Activated CD4-positive, alpha-beta T cell treated with anti-CD3 and anti-CD28 coated beads, Interleukin-2, amount 50 U/mL, for 1 hour (primary cell): ENCODE data around the gene REC8.

Source experiments
- DNase-seq: peaks from one replicate; pipeline ENCODE4 v3.0.0-alpha.2; 2020

Gene REC8

DNA sequence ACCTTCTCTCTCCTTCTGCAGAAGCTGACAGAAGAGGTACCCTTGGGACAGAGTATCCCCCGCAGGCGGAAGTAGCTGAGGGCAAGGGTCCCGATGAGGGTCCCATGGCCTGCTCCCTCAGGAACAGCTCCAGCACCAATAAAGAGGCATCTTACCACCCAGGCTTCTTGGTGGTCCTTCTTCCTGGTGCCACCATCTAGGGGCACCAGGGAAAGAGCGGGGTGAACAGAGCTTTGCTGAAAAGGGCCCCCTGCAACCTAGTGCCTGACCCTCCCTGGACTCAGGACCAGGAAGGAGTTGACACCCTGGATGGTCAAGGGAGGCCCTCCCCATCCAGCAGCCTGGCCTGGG is 11.4 kb upstream of the REC8 start:
- DNase-seq, result no peak

DNA sequence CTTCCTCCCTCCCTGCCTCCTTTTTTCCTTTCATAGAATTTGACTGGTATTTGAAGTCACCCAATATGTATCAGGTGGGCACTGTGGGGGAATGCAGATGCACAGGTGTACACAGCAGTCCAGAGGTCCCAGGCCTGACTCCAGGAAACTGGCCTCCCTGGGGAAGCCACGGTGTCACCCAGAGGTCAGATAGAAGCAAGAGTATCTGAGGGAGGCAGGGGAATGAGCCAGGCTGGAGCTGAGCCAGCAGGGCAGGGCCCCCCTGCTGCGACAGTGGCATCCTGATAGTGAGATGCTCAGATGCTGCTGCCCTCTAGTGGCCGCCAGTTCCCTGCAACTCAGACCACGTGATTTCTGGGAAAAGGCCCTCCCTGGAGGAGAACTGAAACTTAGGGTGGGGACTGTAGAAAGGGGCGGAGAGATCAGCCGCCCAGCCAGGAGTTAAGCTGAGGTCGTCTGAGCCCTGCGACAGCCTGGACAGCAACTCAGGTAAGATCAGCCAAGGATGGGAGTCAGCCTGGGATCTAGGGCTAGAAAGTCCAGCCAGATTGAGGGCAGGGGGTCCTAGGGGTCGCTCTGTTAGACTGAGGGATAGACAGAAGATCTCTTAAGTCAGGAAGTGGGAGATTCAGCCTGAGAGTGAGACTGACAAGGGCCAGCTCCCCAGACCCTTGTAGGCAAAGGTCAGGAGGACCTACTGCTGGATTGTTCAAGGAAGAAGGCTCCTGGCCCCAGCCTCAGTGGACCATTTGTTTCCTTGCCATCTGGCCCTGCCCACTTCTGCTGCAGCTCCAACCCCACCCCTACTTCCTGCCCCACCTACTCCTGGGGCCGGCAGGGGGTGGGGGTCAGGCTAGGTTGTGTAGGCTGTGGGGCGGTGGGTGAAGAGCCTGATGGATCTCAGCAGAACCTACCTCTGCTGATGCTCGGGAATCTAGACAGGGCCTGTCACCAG is 10.8 kb upstream of the REC8 start, which contains the start of gene IRF9:
Gene IRF9, plus strand, starts transcription at position 416 of the 955 bp plus-strand sequence. CDS start 880 bp downstream, outside the sequence.
- peak; percentile 98 for DNase-seq

DNA sequence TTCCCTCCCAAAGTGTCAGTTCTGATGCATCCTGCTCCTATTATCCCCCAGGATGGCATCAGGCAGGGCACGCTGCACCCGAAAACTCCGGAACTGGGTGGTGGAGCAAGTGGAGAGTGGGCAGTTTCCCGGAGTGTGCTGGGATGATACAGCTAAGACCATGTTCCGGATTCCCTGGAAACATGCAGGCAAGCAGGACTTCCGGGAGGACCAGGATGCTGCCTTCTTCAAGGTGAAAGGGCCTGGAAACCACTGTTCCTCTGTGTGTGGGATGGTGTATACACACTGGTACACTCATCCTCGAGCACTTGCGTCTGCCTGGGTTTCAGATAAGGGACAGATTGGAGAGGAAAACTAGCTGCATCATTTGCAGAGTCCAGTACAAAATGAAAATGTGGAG is 9.8 kb upstream of the REC8 start:
- DNase-seq, result no peak

DNA sequence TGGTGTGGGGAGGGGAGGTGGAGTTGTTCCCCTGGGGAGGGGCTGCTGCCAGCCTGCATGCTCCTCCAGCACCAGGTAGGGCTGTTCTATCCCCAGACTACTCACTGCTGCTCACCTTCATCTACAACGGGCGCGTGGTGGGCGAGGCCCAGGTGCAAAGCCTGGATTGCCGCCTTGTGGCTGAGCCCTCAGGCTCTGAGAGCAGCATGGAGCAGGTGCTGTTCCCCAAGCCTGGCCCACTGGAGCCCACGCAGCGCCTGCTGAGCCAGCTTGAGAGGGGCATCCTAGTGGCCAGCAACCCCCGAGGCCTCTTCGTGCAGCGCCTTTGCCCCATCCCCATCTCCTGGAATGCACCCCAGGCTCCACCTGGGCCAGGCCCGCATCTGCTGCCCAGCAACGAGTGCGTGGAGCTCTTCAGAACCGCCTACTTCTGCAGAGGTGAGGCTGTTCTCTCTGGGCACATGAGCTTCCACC is 7.3 kb upstream of the REC8 start:
- DNase-seq, result no peak

DNA sequence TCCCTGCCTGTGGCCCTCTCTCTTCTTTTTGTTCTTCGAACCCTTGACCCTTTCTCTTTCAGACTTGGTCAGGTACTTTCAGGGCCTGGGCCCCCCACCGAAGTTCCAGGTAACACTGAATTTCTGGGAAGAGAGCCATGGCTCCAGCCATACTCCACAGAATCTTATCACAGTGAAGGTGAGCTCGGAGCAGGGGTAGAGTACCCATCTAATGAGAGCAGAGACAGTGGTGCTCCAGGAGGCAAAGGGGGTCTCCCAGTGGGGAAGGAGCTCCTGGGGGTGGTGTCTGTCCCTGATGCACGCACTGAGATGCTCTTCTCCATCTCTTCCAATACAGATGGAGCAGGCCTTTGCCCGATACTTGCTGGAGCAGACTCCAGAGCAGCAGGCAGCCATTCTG is 6.1 kb upstream of the REC8 start:
- no peak for DNase-seq

DNA sequence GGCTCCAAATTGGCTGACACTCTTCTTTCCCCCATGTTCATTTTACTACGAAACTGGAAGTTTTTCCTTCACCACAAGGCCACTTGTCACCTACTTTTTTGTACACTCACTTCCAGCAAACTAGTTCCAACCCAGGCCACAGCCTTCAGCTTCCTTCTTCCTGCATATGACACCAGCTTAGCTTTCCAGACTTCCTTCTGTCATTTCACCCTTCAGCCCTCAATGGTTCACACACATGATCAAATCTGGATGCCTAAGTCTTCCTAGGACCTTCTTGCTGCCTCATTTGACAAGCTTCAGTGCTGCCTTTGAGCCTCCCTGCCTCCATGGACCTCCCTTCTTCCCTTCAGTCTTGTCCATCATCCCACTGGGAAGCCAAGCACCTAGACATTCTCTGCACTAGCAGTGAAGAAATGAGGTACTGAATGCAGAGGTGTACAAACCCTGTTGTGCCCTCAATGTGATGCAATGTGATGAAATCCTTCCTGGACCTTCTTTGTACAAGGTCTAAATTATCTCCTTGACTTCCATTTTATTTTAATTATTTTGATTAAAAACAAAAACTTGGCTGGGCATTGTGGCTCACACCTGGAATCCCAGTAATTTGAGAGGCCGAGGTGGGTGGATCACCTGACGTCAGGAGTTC is 4.3 kb upstream of the REC8 start:
- no peak for DNase-seq

DNA sequence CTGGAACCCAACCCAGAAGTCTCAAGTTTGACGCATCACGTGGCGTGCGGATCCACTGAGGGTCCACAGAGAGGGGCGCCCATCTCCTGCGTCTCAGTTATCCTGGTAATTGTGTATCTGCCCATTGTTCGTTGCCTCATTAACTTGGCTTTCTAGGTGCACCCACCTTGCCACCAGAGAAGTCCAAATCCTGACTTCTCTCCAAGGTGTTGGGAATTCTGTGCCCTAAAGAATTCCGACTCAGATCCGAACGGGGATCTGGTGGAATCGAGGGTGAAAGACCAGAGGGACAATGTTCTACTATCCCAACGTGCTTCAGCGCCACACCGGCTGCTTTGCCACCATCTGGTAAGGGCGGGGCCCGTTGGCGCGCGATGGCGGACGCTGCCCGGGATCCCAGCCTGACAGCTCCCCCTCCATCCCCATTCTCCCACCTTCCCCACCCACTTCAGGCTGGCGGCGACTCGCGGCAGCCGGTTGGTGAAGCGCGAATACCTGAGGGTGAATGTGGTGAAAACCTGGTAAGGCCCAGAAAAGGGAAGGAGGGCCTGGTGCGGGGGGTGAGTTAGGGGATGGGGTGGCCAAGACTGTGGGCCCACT is 481 bp downstream of the REC8 start:
- DNase-seq, result no peak

DNA sequence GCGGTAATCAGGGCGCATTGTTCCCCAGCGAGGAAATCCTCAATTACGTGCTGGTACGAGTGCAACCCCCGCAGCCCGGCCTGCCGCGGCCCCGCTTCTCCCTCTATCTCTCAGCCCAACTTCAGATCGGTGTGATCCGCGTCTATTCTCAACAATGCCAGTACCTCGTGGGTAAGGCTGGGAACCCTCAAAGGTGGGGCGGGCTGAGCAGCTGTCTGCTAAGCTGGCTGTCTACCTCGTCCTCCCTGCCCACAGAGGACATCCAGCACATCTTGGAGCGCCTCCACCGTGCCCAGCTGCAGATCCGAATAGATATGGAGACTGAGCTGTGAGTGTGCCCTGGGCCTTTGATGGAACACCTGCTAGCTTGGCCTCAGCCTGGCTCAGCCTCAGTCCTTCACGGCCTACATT is 996 bp downstream of the REC8 start:
- DNase-seq, result no peak

DNA sequence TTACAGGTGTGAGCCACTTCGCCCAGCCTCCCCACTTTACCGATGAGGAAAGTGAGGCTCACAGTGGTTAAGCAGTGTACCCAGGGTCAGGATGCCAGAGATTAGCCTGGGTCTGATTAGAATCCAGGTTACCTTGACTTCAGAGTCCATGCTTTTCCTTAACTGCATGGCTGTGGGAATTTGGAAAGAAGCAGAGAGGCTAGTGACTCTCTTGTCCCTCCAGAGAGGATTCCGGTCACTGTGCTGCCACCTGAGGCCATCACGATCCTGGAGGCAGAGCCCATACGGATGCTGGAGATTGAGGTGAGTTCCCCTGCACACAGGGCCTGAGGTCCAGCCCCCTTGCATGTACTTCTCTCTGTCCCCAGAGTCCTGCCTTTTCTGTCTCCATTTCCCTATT is 4.7 kb downstream of the REC8 start:
- DNase-seq, result no peak

DNA sequence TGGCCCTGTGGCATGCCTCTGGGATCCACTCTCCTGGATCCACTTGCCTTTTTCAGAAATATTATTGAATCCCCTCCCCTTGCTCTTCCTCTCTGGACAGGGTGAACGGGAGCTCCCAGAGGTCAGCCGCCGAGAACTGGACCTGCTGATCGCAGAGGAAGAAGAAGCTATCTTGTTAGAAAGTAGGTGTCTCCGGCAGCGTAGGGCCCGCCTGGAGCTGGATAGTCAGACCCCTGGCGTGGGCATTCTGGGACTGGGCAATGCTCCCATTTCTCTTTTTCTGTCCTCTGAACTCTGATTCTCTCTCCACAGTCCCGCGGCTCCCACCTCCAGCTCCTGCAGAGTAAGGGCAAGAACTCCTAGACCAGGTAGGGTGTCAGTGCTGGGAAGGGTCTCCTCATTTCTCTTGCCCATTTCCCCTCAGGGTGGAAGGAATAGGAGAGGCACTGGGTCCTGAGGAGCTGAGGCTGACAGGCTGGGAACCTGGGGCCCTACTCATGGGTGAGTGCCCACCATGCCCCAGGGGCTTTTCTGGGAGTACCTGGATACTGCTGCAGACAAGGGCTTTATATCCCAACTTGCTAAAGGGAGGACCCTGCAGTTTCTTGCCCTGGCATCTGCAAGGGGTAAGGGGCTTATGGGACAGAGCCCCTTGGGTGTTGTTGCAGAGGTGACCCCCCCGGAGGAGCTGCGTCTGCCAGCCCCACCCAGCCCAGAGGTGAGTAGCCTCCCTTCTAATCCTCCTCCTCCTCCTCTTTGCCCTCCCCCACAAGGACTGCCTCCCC is 5.4 kb downstream of the REC8 start:
- DNase-seq, result no peak

DNA sequence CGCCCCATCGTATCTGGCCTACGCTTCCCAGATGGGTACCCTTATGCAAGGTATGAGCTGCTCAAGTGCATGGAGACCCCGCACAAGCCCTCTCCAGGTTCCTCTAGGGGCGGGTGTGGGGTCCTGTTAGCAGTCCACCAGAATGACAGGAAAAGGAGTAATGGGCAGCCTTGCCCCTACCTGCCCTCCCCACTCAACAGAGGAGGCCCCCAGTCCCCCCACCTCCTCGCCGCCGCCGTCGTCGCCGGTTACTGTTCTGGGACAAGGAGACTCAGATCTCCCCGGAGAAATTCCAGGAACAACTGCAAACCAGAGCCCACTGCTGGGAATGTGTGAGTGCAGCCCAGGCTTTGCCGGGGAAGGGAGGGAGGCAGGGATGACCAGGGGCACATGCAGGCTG is 6.0 kb downstream of the REC8 start:
- no peak for DNase-seq

DNA sequence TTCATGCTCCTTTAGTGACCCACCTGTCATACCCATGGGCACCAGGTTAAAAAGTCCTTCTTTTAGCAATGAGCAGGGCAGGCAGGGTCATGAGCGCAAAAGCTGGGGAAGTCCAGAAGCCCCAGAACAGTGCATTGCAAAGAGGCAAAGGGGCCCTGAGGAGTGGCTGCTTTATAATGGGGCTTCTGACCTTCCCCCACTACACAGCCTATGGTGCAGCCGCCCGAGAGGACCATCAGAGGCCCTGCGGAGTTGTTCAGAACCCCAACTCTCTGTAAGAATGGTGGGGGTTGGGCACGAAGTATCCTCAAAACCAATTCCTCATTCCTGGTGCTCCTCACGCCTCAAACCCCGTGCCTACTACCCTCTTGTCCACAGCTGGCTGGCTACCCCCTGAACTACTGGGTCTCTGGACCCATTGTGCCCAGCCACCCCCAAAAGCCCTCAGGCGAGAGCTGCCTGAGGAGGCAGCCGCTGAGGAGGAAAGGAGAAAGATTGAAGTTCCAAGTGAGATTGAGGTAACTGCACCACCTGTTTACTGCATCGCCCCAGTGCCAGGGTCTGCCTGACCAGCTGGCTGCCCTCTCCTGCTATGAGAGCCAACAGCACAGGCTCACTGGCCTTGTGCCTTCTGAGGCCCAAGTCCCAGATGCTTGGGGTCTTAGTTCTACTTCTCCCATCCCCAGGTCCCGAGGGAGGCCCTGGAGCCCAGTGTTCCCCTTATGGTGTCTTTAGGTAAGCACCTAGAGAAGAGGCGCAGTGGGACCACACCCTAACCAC is 6.7 kb downstream of the REC8 start:
- DNase-seq, result no peak

DNA sequence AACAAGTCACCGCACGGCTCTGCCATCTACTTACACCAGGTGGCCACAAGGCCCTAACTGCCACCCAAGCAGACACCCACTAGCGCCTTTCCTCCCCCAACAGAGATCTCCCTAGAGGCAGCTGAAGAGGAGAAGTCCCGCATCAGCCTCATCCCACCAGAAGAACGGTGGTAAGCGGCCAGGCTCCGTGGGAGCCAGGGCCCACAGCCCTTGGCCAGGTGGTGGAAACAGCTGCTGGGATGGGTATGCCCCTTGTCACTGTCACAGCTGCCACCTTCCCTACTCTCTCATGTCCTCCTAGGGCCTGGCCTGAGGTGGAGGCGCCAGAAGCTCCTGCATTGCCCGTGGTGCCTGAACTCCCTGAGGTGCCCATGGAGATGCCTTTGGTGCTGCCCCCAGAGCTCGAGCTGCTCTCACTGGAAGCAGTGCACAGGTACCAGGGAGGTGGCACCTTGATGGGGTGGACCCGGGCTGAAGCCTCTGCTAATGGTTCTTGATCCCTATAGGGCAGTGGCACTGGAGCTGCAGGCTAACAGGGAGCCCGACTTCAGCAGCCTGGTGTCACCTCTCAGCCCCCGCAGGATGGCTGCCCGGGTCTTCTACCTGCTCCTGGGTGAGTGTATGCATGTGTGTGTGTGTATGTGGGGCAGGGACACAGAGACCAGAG is 7.5 kb downstream of the REC8 start:
- no peak for DNase-seq

DNA sequence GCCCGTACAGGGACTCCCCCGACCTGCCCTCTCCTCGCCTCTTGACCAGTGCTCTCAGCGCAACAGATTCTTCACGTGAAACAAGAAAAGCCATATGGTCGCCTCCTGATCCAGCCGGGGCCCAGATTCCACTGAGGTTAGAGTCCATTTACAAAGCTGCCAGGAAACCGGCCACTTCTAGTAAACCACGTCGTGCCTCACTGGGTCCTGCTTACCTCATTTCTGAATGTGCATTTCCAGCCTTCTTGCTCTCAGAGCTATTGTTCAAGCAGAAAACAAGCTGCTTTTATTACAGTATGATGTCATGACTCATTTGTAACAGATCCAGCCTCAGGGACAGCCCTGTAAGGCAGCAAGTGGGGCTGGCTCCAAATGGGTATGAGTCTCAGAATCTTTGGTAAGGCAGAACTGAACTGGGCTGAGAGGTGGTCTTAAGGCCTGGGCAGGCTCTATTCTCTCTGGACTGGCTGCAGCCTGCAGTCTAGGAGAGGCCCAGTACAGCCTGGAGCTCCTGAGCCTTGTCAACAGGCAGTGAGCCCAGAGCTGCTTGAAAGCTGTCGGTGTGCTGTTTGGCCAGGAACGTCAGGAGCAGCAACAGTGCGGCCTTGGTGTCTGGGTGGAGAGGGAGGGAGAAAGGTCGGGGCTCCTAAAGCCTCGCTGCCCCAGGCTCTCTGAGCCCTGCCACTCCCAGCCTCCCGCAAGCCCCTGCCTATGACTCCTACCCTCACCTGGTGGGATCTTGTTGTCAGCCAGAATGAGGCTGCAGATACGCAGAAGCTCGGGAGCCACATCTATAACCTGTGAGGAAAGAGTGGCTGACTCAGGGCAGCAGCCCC is 8.3 kb downstream of the REC8 start:
- no peak for DNase-seq

DNA sequence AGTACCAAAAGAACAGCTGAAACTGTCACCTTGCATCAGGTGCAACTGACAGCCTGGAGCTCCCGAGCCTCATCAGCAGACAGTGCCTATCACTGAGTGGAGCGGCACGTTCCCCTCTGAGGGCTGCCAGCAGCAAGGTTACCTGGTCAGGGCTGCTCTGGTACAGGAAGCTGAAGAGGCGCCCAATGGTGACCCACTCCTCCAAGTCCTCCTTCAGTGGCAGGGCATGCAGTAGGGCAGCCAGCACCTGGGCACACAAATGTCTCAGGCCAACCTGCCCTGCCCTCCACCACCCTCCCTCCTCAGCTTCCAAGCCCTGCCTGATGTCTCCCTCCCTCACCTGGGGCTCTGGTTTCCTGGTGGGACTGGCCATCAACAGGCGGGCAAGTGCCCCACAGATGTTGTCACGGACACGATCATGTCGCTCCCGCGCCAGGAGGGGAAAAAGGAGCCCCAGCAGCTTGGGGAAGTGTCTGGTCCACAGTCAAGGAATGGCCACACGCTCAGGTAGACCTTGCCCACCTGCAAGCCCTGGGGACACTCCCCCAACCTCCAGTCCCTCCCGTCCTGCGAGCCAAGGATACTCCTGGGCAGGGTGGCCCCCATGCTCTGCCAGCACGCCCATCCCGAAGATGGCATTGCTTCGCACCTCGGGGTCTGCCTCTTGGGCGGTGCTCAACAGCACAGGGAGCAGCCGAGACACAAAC is 9.6 kb downstream of the REC8 start:
- no peak for DNase-seq

DNA sequence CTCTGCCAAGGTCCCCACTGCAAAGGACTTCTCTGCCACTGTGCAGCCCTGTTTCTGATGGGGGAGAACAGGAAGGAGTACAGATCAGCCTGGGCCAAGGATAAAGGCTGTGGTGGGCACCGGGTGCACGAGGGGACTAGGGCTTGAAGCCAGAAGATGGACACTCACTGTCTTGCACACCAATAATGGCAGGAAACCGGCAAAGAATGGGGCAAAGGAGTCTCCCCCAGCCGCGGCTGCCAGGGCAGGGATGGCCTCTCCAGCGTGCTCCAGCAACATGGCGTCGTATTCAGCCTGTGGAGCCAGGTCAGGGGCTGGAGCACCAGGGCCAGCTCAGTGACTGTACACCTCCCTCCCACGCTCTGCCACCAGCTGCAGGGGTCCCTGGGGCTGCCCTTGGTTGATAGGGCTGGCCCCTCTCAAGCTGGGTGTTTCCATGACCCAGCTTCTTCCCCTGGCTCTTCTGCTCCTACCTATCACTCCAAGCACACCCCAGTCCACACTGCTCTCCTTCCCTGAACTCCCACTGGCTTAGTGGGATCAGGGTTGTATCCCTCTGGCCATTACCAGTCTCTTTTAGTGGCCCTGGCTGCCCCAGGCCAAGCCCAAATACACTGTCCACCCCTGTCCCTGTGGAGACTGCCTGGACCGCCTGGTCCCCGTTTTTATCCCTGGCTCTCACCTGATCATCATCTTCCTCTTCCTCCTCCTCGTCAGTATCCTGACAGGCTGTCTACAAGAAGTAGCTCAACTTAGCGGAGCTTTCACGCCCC is 10.4 kb downstream of the REC8 start:
- DNase-seq, result no peak

DNA sequence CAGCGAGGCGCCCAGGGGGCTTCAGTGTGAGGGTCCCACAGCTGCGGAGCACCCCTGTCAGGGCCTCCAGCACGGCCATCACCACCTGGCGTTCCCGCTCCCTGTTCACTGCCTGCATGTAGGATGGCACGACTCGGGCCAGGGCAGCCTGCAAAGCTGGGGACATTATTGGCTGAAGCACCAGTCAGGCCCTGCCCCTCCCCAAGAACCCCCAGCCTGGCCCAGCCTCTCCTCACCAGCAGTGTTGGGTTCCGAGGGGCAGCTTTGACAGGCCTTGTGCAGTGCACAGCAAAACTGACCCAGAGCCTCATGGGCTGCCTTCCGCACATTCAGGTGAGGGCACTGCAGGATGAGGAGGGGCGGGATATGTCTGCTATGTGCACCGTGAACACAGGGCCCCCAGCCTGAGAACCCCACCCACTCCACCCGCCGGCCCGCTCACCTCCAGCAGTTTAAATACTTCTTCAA is 11.2 kb downstream of the REC8 start:
- no peak for DNase-seq

DNA sequence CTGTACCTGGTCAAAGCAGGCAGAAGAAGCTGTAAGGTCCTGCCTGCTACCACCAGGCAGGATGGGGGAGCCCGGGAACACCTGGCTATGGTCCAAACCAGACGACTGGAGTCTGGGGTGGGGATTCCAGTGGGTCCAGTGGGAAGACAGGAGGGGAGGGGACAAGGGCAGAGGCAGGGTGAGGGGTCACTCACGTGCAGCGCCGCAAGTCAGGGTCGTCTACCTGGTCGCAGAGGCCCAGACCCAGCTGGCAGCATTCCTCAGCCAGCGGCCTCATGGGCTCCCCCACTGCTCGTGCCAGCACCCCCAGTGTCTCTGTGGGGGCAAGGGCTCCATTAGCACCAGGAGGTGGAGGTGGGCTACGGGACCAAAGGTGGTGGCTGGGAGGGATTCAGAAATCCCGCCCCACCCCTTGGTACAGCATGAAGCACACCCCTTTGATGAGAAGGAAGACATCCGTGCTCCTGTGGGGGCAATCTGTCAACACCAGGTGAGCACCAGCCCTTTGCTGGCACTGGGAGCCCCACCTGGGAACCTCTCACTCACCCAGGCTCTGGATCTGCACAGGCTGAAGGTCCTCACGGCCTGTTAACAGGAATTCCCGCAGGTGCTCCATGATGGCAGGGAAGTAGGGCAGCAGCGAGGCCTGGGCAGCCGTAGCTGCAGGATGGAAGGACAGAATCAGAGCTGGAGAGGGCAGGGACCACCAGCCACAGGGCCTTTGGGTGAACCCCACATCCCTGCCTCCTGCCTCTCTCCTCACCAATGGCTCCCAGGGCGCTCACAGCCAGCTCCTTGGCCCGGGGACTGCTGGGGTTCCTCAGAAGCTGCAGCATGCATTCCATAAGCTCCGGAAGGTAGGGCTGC is 12.5 kb downstream of the REC8 start:
- DNase-seq, result no peak
